ENCODE data around the gene UST. TPM values are rescaled to one million over a fixed set of nuclear protein-coding genes. Genes with fewer than 3 reads are reported as not detected.

Gene UST
- total RNA-seq, 1 donor from 2014 or later, result 4.4 TPM

- no peak for ATAC-seq
- intact Hi-C loops (cut with DNase I), result no loop called here
Measured at GRCh38 chr6:148819852-148820251, 73.0 kb downstream of the UST start.

GRCh38 chr6:148822819-148823218 is 76.0 kb downstream of the UST start:
- DNase-seq (ENCODE audit: missing footprints), result no peak
- intact Hi-C loops (cut with DNase I), result no loop called here
- ATAC-seq, result no peak

More at GRCh38 chr6:148819852-148820251, 73.0 kb downstream of the UST start:
- DNase-seq (ENCODE audit: missing footprints), result no peak

- intact Hi-C loops (cut with DNase I), result no loop called here
- ATAC-seq (no peak), DNase-seq (ENCODE audit: missing footprints) (no peak)
Measured at GRCh38 chr6:148824291-148824690, 77.5 kb downstream of the UST start.

- DNase-seq (ENCODE audit: missing footprints), result no peak
- intact Hi-C loops (cut with DNase I), result no loop called here
- no peak for ATAC-seq
Measured at GRCh38 chr6:148824960-148825359, 78.1 kb downstream of the UST start.

GRCh38 chr6:148825492-148825891 is 78.7 kb downstream of the UST start:
- intact Hi-C loops (cut with DNase I), result no loop called here
- ATAC-seq (no peak), DNase-seq (ENCODE audit: missing footprints) (no peak)

GRCh38 chr6:148827416-148828045 is 80.7 kb downstream of the UST start:
- DNase-seq (ENCODE audit: missing footprints), result no peak
- intact Hi-C loops (cut with DNase I), result no loop called here
- ATAC-seq, result no peak

GRCh38 chr6:148828047-148828446 is 81.2 kb downstream of the UST start:
- intact Hi-C loops (cut with DNase I), result no loop called here
- DNase-seq (ENCODE audit: missing footprints), result no peak
- no peak for ATAC-seq

GRCh38 chr6:148829415-148830101 is 82.7 kb downstream of the UST start:
- ATAC-seq (no peak), DNase-seq (ENCODE audit: missing footprints) (no peak)
- intact Hi-C loops (cut with DNase I), result no loop called here

- DNase-seq (ENCODE audit: missing footprints) (no peak), ATAC-seq (no peak)
- intact Hi-C loops (cut with DNase I), result no loop called here
Measured at GRCh38 chr6:148830614-148831013, 83.8 kb downstream of the UST start.

- intact Hi-C loops (cut with DNase I), result no loop called here
- DNase-seq (ENCODE audit: missing footprints) (no peak), ATAC-seq (no peak)
Measured at GRCh38 chr6:148831064-148831463, 84.2 kb downstream of the UST start.

GRCh38 chr6:148831531-148831930 is 84.7 kb downstream of the UST start:
- intact Hi-C loops (cut with DNase I), result no loop called here
- ATAC-seq (no peak), DNase-seq (ENCODE audit: missing footprints) (no peak)

GRCh38 chr6:148835920-148836441 is 89.2 kb downstream of the UST start:
- no peak for ATAC-seq
- peak; percentile 32 for DNase-seq (ENCODE audit: missing footprints)
- intact Hi-C loops (cut with DNase I), result no loop called here

- intact Hi-C loops (cut with DNase I), result no loop called here
Measured at GRCh38 chr6:148836751-148837150, 89.9 kb downstream of the UST start.

GRCh38 chr6:148837941-148838340 is 91.1 kb downstream of the UST start:
- intact Hi-C loops (cut with DNase I), result no loop called here
- DNase-seq (ENCODE audit: missing footprints), result peak; percentile 34

More at GRCh38 chr6:148836751-148837150, 89.9 kb downstream of the UST start:
- ATAC-seq (no peak), DNase-seq (ENCODE audit: missing footprints) (no peak)

GRCh38 chr6:148839044-148839443 is 92.2 kb downstream of the UST start:
- DNase-seq (ENCODE audit: missing footprints) (no peak), ATAC-seq (no peak)
- intact Hi-C loops (cut with DNase I), result no loop called here

More at GRCh38 chr6:148837941-148838340, 91.1 kb downstream of the UST start:
- no peak for ATAC-seq

GRCh38 chr6:148840256-148840655 is 93.4 kb downstream of the UST start:
- ATAC-seq (no peak), DNase-seq (ENCODE audit: missing footprints) (no peak)
- intact Hi-C loops (cut with DNase I), result no loop called here

- DNase-seq (ENCODE audit: missing footprints) (no peak), ATAC-seq (no peak)
- intact Hi-C loops (cut with DNase I), result no loop called here
Measured at GRCh38 chr6:148842296-148843019, 95.6 kb downstream of the UST start.

- intact Hi-C loops (cut with DNase I), result no loop called here
- no peak for ATAC-seq
Measured at GRCh38 chr6:148845464-148845863, 98.6 kb downstream of the UST start.

More at GRCh38 chr6:148845464-148845863, 98.6 kb downstream of the UST start:
- no peak for DNase-seq (ENCODE audit: missing footprints)
